Adrenal gland (tissue), 5 donors: Measurements from ENCODE around the gene MFSD12.

Experiments used
- POLR2A ChIP-seq, 2 donors: fragments of 450-650 bp; IDR thresholded peaks; one replicate each; pipeline ENCODE4 v1.6.1; 2017; ENCODE audit warnings: antibody characterized with exemption in 2 of 2, mild to moderate bottlenecking in 2 of 2, moderate library complexity in 1 of 2
- TF ChIP-seq, protein P1 (sequence below), 6 experiments: fragments of 450-650 bp in 4 of 6; fragments of 200-600 bp in 2 of 6; sonication (generic) in 1 of 6; IDR thresholded peaks; 1 replicate in 5 of 6; 2 replicates in 1 of 6; pipeline versions ENCODE4 v1.5.1 to v1.8.0; 2016 to 2021; ENCODE audit warnings: antibody characterized with exemption in 6 of 6, mild to moderate bottlenecking in 2 of 6, moderate library complexity in 1 of 6
- donor health status: DM: no; HTN: no; CAD: no.

- TF ChIP-seq, protein P1, sequence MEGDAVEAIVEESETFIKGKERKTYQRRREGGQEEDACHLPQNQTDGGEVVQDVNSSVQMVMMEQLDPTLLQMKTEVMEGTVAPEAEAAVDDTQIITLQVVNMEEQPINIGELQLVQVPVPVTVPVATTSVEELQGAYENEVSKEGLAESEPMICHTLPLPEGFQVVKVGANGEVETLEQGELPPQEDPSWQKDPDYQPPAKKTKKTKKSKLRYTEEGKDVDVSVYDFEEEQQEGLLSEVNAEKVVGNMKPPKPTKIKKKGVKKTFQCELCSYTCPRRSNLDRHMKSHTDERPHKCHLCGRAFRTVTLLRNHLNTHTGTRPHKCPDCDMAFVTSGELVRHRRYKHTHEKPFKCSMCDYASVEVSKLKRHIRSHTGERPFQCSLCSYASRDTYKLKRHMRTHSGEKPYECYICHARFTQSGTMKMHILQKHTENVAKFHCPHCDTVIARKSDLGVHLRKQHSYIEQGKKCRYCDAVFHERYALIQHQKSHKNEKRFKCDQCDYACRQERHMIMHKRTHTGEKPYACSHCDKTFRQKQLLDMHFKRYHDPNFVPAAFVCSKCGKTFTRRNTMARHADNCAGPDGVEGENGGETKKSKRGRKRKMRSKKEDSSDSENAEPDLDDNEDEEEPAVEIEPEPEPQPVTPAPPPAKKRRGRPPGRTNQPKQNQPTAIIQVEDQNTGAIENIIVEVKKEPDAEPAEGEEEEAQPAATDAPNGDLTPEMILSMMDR (IDR thresholded peaks at IDR 0.05), result no peak
- no peak for TF ChIP-seq POLR2A (IDR thresholded peaks at IDR 0.05)
Measured at GRCh38 chr19:3537101-3537437, 20.3 kb downstream of the MFSD12 start.
